DMS 273 treated with DMSO at 0.1 percent for 48 hours (cell line): ENCODE measurements around the gene GABPA.
A peak's percentile ranks its signal among the peaks of the same experiment; 100 is the strongest.
"Not testable (repeated sequence)": the region's sequence is repeated elsewhere in the genome, so short reads cannot be mapped to it uniquely, and the experiment has no call there.

ENCODE experiments used
- DNase-seq: peaks from one replicate; lab custom pipeline; 2025; lab: John Stamatoyannopoulos, UW

Gene GABPA

GRCh38 chr21:25734904-25735645 lies at the start of gene GABPA, which contains the start of gene ATP5PF:
TSS of gene GABPA (plus strand) at chr21:25734972. CDS start at chr21:25741599, 6,627 bp downstream.
TSS of gene ATP5PF (minus strand) at chr21:25734904. CDS start at chr21:25729794, 5,110 bp downstream.
- peak; percentile 96 for DNase-seq

DNA sequence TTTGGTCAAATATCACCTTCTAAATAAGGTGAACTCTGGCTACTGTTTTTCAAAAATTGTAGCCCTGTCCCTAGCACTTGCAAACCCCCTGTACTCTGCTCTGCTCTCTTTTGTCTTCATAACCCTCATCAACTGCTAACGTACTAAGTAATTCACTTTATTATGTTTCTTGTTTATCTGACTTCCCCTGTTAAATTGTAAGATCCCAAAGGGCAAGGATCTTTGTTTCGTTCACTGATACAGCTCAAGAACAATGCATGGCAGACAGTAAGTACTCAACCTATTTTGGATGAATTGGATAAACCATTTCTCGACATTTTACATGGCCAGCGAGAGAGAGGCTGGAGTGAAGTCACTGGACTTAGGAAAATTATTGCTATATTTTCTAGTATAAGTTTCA lies 47.0 kb upstream of the GABPA start:
- no peak for DNase-seq

- no peak for DNase-seq
Observed at GRCh38 chr21:25688275-25689155, 46.3 kb upstream of the GABPA start.

- no peak for DNase-seq
Observed at GRCh38 chr21:25689226-25689625, 45.5 kb upstream of the GABPA start.

DNA sequence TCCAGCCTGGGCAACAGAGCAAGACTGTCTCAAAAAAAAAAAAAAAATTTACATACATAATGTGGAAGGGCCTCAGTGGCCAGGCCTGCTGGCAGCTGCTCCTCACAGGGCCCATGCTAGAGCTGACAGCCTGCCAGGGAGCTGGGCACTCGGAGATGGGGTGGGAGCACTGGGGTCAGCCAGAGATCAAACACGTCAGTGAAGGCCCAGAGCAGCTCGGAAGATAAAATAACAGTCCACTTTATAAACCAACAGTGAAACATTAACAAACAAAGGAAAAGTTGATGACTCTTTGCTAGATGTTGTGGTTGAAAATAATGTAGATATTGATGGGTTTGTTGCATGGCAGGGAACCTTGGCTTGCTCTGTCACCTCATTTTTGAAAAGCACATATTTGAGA lies 42.8 kb upstream of the GABPA start:
- DNase-seq, result no peak

DNA sequence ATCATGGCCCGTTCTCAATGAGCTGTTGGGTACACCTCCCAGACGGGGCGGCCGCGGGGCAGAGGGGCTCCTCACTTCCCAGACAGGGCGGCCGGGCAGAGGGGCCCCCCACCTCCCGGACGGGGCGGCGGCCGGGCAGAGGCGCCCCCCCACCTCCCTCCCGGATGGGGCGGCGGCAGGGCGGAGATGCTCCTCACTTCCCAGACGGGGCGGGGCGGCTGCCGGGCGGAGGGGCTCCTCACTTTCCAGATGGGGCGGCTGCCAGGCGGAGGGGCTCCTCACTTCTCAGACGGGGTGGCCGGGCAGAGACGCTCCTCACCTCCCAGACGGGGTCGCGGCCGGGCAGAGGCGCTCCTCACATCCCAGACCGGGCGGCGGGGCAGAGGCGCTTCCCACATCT lies 39.3 kb upstream of the GABPA start:
- DNase-seq, result not testable (repeated sequence)

DNA sequence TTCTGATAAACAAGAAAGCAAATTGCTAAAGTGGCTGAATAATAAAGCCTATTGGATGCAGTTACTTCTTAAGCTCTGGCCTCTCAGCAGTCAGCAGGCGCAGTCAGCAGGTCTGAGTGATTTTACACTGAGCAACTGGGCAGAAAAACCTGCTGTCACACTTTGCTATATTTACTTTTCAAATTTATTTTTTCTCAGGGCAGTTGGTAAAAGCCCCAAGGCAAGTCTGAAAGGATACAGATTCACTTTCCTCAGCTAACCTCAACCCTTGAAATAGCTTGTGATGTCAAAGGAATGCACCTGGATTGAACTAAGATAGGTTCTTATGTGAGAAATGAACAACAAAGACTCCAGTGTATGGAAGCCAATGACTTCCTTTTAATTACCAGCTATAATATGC lies 34.0 kb upstream of the GABPA start:
- DNase-seq, result no peak

GRCh38 chr21:25701529-25701928 lies 33.2 kb upstream of the GABPA start:
- DNase-seq, result no peak

DNA sequence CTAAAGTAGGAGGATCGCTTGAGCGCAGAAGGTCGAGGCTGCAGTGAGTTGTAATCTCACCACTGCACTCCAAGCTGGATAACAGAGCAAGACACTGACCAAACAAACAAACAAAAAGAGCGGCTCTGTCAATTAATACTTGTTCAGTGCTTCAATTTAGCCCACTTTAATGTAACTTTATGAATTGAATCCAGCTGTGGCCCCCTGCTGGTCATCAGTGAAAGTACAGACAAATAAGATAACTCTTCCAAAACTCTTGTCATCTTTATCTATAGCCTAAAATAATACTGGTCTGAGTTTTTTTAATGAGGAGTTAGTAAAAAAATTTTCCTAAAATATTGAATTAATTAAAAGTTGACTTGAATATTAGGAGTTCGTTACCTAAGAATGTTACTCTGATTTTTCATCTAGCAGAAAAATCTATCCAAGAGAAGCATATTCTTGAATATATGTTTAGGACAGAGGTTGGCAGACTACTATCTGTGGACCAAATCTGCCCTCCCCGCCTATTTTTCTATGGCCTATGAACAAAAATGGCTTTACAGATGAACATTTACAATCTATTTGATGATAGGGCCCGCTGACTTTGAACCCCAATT lies 26.2 kb upstream of the GABPA start:
- DNase-seq, result no peak

GRCh38 chr21:25709684-25710265 lies 25.0 kb upstream of the GABPA start:
- no peak for DNase-seq

GRCh38 chr21:25710550-25710949 lies 24.2 kb upstream of the GABPA start:
- DNase-seq, result no peak

GRCh38 chr21:25714066-25714465 lies 20.7 kb upstream of the GABPA start:
- not testable (repeated sequence) for DNase-seq

GRCh38 chr21:25717491-25718147 lies 17.2 kb upstream of the GABPA start:
- no peak for DNase-seq

GRCh38 chr21:25721987-25722386 lies 12.8 kb upstream of the GABPA start:
- no peak for DNase-seq

DNA sequence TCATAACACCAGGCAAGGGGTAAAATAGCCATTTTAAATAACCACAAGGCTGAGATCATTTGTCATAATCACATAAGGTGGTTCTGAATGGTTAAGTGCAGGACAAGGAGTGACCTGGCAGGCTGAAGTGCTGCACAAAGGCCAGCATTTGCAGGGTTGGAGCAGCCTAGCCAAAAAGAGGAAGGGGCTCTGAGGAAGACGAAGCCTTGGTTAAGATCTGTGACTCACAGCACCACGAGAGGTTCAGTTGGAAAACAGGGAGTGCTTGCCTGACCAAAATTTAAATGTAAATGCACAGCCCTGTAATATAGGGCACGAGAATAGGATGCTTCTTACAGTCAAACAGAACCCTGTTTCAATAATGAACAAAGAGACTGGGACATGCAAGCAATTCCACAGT lies 12.1 kb upstream of the GABPA start:
- no peak for DNase-seq

DNA sequence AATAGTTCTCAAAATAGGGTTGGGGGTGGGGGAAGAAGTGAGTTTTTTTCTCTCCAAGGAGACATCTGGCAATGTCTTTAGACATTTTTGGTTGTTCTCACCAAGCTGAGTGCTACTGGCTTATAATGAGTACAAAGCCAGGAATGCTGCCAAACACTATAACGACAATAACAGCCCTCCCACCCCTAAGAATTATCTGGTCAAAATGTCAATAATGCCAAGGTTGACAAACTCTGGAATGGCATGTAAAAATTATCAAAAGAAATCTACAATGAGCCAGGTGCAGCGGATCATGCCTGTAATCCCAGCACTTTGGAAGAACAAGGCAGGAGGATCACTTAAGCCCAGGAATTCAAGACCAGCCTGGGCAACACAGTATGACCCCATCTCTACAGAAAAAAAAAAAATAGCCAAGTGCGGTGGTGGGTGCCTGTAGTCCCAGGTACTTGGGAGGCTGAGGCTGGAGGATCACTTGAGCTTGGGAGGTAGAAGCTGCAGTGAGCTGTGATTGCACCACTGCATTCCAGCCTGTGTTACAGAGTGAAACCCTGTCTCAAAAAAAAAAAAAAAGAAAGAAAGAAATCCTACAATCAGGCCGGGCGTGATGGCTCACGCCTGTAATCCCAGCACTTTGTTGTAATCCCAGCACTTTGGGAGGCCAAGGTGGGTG lies 2.5 kb upstream of the GABPA start:
- DNase-seq, result no peak

- DNase-seq, result no peak
Observed at GRCh38 chr21:25733859-25734653, 716 bp upstream of the GABPA start.

DNA sequence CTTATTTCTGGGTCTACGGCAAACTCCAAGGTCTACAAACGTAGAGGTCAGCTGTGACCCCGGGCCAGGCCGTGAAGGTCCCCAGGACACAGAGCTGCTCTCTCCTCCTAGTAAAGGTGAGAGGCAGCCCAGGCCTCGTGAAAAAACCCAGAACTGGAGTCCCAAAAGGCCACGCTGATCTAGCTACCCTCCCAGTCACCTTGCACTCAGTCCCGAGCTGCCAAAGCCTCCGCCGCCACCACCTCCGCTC lies 193 bp upstream of the GABPA start:
- DNase-seq, result no peak

DNA sequence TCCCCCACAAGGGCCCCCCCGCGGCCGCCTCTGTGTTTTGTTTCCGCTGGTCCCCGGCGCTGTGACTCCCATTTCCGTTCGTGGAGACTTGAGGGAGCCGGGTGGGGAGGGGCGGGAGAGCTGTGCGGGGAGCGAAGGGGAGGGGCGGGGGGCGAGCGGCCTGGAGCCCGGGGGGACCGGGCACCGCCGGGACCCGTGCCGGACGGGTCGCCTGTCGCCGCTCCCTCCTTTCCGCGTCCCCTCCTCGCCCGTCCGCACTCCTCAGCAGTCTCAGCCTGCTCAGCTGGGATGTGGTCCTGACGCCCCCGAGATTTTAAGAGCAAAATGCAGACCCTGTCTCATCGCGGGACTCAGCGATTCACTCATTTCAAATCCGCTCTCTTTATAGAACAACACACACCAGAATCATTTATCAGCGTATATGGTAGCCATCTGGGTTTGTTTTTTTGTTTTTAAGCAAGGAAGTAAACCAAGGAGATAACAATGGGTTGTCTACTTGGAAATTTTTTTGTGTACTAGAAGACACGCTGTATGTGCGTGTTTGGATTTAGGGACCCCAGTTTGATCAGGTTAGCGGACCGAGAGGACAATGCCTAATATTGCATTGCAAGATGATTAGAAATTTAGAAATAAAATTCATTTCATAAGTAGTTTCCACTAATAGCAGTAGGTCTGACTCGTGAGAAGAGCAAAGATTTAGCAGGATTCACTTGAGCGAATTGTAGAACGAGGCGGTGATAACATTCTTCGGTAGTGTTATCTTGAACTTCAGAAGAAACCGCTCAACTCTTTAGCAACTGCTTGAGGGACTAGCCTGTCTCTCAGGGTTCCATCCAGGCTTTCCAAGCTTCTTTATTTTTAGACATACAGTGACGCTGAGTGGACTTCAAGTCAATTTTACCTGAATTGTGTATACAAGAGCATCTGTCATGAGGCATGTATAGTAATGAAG lies 1.1 kb downstream of the GABPA start:
- peak; percentile 40 for DNase-seq

- no peak for DNase-seq
Observed at GRCh38 chr21:25737421-25737820, 2.6 kb downstream of the GABPA start.
